Endothelial cell of umbilical vein (primary cell): Measurements from ENCODE around the gene PARP3.

Experiments used
- CTCF ChIP-seq, 2 donors: IDR thresholded peaks; 1 replicate in 1 of 2; 2 replicates in 1 of 2; pipeline ENCODE4 v1.5.1; 2011; ENCODE audit warnings: low read length in 2 of 2, mild to moderate bottlenecking in 2 of 2, moderate library complexity in 2 of 2, control low read depth in 1 of 2, inconsistent platforms in 1 of 2, low read depth in 1 of 2; ENCODE audit not compliant: insufficient read depth in 1 of 2; ENCODE audit errors: extremely low read depth in 1 of 2
- EZH2 ChIP-seq: IDR thresholded peaks from 2 replicates; pipeline ENCODE4 v1.6.1; 2012; ENCODE audit warnings: borderline replicate concordance, low read depth, mild to moderate bottlenecking, moderate library complexity, low read length, inconsistent platforms; ENCODE audit not compliant: severe bottlenecking
- GATA2 ChIP-seq: IDR thresholded peaks from 2 replicates; pipeline ENCODE4 v1.7.0; 2011; ENCODE audit warnings: low read depth, mild to moderate bottlenecking, moderate library complexity, mixed read lengths, low read length; ENCODE audit not compliant: insufficient read length, insufficient read depth
- MAX ChIP-seq: IDR thresholded peaks from 2 replicates; pipeline ENCODE4 v1.6.1; 2011; ENCODE audit not compliant: insufficient read depth, insufficient read length
- POLR2A ChIP-seq: IDR thresholded peaks from 2 replicates; pipeline ENCODE4 v1.6.1; 2012; ENCODE audit warnings: low read depth, mild to moderate bottlenecking, control low read depth, low read length
- POLR2AphosphoS5 ChIP-seq: IDR thresholded peaks from 2 replicates; pipeline ENCODE4 v1.6.1; 2012; ENCODE audit warnings: low read depth, mild to moderate bottlenecking, control low read depth, low read length, moderate library complexity; ENCODE audit not compliant: insufficient read depth

- no peak for TF ChIP-seq POLR2A
- TF ChIP-seq EZH2 = no peak
- no peak for TF ChIP-seq POLR2AphosphoS5
- no peak for TF ChIP-seq CTCF (IDR thresholded peaks at IDR 0.05; ENCODE audit: extremely low read depth in 1 of 2, insufficient read depth in 1 of 2, low read depth in 1 of 2, low read length in 2 of 2)
- no peak for TF ChIP-seq GATA2
- TF ChIP-seq MAX = no peak
These were observed 11.3 kb downstream of the PARP3 start for GRCh38 chr3:51953445-51953844.
